Measurements from ENCODE around the gene ATG2A. TPM values are rescaled to one million over a fixed set of nuclear protein-coding genes. Genes with fewer than 3 reads are reported as not detected.
"Not testable (repeated sequence)": the region's sequence is repeated elsewhere in the genome, so short reads cannot be mapped to it uniquely, and the experiment has no call there.

The ATG2A gene
- total and polyA plus RNA-seq, 8 donors: 14.2 to 23.5 (median 19.5) TPM

GRCh38 chr11:64848214-64848825 is 68.7 kb downstream of the ATG2A start:
- Histone ChIP-seq H3K4me1 (peaks cover 11 to 90% of the 10 kb centered on the region in 2 donors), H3K9me3 (no peaks in the 10 kb centered on the region), H3K27ac (peak overlapping the region in 1 of 2 donors; percentile 92), H3K36me3 (peaks cover 0 to 20% of the 10 kb centered on the region in 2 donors), H3K4me3 (no peak overlapping the region), H3K27me3 (no peaks in the 10 kb centered on the region)
- no peak for TF ChIP-seq CTCF (IDR thresholded peaks at IDR 0.05)
- ATAC-seq: no peak
- intact Hi-C loops (cut with DNase I): loop anchor here (5.0 to 10.0 kb wide), 3 partner anchors 44 to 176 kb away; partner anchors contain the start of gene SNX15 (in 1 of the 2)
- peak in 1 of 4 donors; percentile 47 for DNase-seq

GRCh38 chr11:64846998-64847666 is 69.9 kb downstream of the ATG2A start:
- peaks cover 0 to 8% of the 10 kb centered on the region in 2 donors for H3K36me3 ChIP-seq
- DNase-seq (peak; percentile 82 to 99 (median 93)), ATAC-seq (peak; percentile 72)
- no peak overlapping the region for H3K4me3 ChIP-seq
- peak overlapping the region in 1 of 2 donors; percentile 46 for H3K27ac ChIP-seq
- no peaks in the 10 kb centered on the region for H3K27me3 ChIP-seq
- intact Hi-C loops (cut with DNase I): loop anchor here (5.0 to 10.0 kb wide), 3 partner anchors 45 to 178 kb away; partner anchors contain the start of gene SNX15 (in 1 of the 2)
- H3K4me1 ChIP-seq: peaks cover 18 to 79% of the 10 kb centered on the region in 2 donors
- peak; percentile 98 to 99 for TF ChIP-seq CTCF (IDR thresholded peaks at IDR 0.05)
- no peaks in the 10 kb centered on the region for H3K9me3 ChIP-seq

DNA sequence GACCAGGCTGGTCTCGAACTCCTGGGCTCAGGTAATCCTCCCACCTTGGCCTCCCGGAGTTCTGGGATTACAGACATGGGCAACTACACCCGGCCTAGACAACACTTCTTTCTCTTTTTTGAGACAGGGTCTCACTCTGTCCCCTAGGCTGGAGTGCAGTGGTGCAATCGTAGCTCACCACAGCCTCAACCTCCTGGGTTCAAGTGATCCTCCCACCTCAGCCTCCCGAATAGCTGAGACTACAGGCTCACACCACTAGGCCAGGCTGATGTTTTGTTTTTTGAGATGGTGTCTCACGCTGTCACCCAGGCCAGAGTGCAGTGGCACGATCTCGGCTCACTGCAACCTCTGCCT is 71.3 kb downstream of the ATG2A start:
- intact Hi-C loops (cut with DNase I): loop anchor here (5.0 to 10.0 kb wide), 3 partner anchors 47 to 179 kb away; partner anchors contain the start of gene SNX15 (in 1 of the 2)
- DNase-seq, ATAC-seq, H3K27me3 ChIP-seq, H3K36me3 ChIP-seq, H3K4me3 ChIP-seq, H3K9me3 ChIP-seq: not testable (repeated sequence)
- Histone ChIP-seq H3K27ac (peak overlapping the region in 1 of 2 donors; percentile 40), H3K4me1 (peaks cover 18 to 65% of the 10 kb centered on the region in 2 donors)

- Histone ChIP-seq H3K36me3 (no peaks in the 10 kb centered on the region), H3K4me3 (peak overlapping the region; percentile 38 to 54), H3K4me1 (peaks cover 18 to 60% of the 10 kb centered on the region in 2 donors), H3K9me3 (no peaks in the 10 kb centered on the region), H3K27me3 (no peaks in the 10 kb centered on the region), H3K27ac (peak overlapping the region; percentile 65 to 66)
- ATAC-seq (no peak), DNase-seq (peak in 2 of 4 donors; percentile 73 to 84)
- intact Hi-C loops (cut with DNase I): loop anchor here (5.0 to 10.0 kb wide), 3 partner anchors 47 to 180 kb away; partner anchors contain the start of gene SNX15 (in 1 of the 2)
- no peak for TF ChIP-seq CTCF (IDR thresholded peaks at IDR 0.05)
Observed at GRCh38 chr11:64845129-64845775, 71.8 kb downstream of the ATG2A start.

Small RNA genes lying within 50 kb of the gene (microRNA-seq; reads per million reads assigned to microRNA genes)
- gene MIR6749 (0.27 to 0.34 reads per million in 2 donors), gene MIR6750 (0.50 to 1.2 reads per million in 2 donors)

Other genes starting within 250 kb of the ATG2A start
- 1 to 10 TPM; 3.5 to 7.9 TPM for gene NRXN2, start 194.0 kb downstream of the ATG2A start, total RNA-seq
- 10 to 100 TPM in 4 of 6 donors, 1 to 10 TPM in 2; 6.8 to 15.0 (median 10.9) TPM for gene NRXN2, start 194.0 kb downstream of the ATG2A start, polyA plus RNA-seq (ENCODE audit: insufficient read length in 6 of 6)
- gene RASGRP2, start 173.1 kb downstream of the ATG2A start, total RNA-seq: 10 to 100 TPM; 10.8 to 35.3 TPM
- 10 to 100 TPM in 2 of 6 donors, 1 to 10 TPM in 4; 9.0 to 11.8 (median 9.4) TPM for gene RASGRP2, start 173.1 kb downstream of the ATG2A start, polyA plus RNA-seq (ENCODE audit: insufficient read length in 6 of 6)
- 1 to 10 TPM; 1.3 to 3.7 TPM for gene PYGM, start 157.2 kb downstream of the ATG2A start, total RNA-seq
- gene PYGM, start 157.2 kb downstream of the ATG2A start, polyA plus RNA-seq (ENCODE audit: insufficient read length in 6 of 6): 1 to 10 TPM; 2.2 to 4.4 (median 3.5) TPM
- gene SF1, start 138.7 kb downstream of the ATG2A start, total RNA-seq: 100 to 1,000 TPM; 169 to 228 TPM
- gene SF1, start 138.7 kb downstream of the ATG2A start, polyA plus RNA-seq (ENCODE audit: insufficient read length in 6 of 6): 100 to 1,000 TPM; 437 to 519 (median 453) TPM
- gene MAP4K2, start 114.0 kb downstream of the ATG2A start, total RNA-seq: 10 to 100 TPM; 19.3 to 23.2 TPM
- 10 to 100 TPM; 42.3 to 48.2 (median 46.6) TPM for gene MAP4K2, start 114.0 kb downstream of the ATG2A start, polyA plus RNA-seq (ENCODE audit: insufficient read length in 6 of 6)
- gene MEN1, start 106.7 kb downstream of the ATG2A start, total RNA-seq: 10 to 100 TPM; 26.9 to 29.3 TPM
- gene MEN1, start 106.7 kb downstream of the ATG2A start, polyA plus RNA-seq (ENCODE audit: insufficient read length in 6 of 6): 10 to 100 TPM; 33.0 to 46.5 (median 38.9) TPM
- 10 to 100 TPM; 18.0 to 25.9 TPM for gene CDC42BPG, start 72.6 kb downstream of the ATG2A start, total RNA-seq
- gene CDC42BPG, start 72.6 kb downstream of the ATG2A start, polyA plus RNA-seq (ENCODE audit: insufficient read length in 6 of 6): 10 to 100 TPM in 1 of 6 donors, 1 to 10 TPM in 5; 6.8 to 10.3 (median 8.6) TPM
- 100 to 1,000 TPM in 1 of 2 donors, 10 to 100 TPM in 1; 73.0 to 153 TPM for gene EHD1, start 38.6 kb downstream of the ATG2A start, total RNA-seq
- gene EHD1, start 38.6 kb downstream of the ATG2A start, polyA plus RNA-seq (ENCODE audit: insufficient read length in 6 of 6): 10 to 100 TPM; 44.7 to 63.8 (median 52.9) TPM
- gene PPP2R5B, start 7.5 kb upstream of the ATG2A start, total RNA-seq: 10 to 100 TPM; 24.4 to 29.9 TPM
- 10 to 100 TPM; 12.1 to 14.4 (median 13.5) TPM for gene PPP2R5B, start 7.5 kb upstream of the ATG2A start, polyA plus RNA-seq (ENCODE audit: insufficient read length in 6 of 6)
- not detected for gene GPHA2, start 18.7 kb upstream of the ATG2A start, total RNA-seq
- under 1 TPM in 3 of 6 donors, not detected in 3; 0.25 to 0.60 (median 0.49) TPM for gene GPHA2, start 18.7 kb upstream of the ATG2A start, polyA plus RNA-seq (ENCODE audit: insufficient read length in 6 of 6)
- not detected for gene MAJIN, start 54.9 kb upstream of the ATG2A start, total RNA-seq
- under 1 TPM in 2 of 6 donors, not detected in 4; 0.11 to 0.14 TPM for gene MAJIN, start 54.9 kb upstream of the ATG2A start, polyA plus RNA-seq (ENCODE audit: insufficient read length in 6 of 6)
- 1 to 10 TPM; 3.2 to 8.1 TPM for gene BATF2, start 79.8 kb upstream of the ATG2A start, total RNA-seq
- gene BATF2, start 79.8 kb upstream of the ATG2A start, polyA plus RNA-seq (ENCODE audit: insufficient read length in 6 of 6): 1 to 10 TPM; 2.6 to 3.7 (median 3.5) TPM
- 10 to 100 TPM; 85.3 to 89.9 TPM for gene ARL2, start 97.0 kb upstream of the ATG2A start, total RNA-seq
- gene ARL2, start 97.0 kb upstream of the ATG2A start, polyA plus RNA-seq (ENCODE audit: insufficient read length in 6 of 6): 10 to 100 TPM; 42.2 to 58.3 (median 48.1) TPM
- 10 to 100 TPM; 22.6 to 27.4 TPM for gene SNX15, start 110.2 kb upstream of the ATG2A start, total RNA-seq
- 10 to 100 TPM; 22.0 to 26.3 (median 23.3) TPM for gene SNX15, start 110.2 kb upstream of the ATG2A start, polyA plus RNA-seq (ENCODE audit: insufficient read length in 6 of 6)
- gene SAC3D1, start 124.0 kb upstream of the ATG2A start, total RNA-seq: 10 to 100 TPM; 13.2 to 15.4 TPM
- 10 to 100 TPM in 4 of 6 donors, 1 to 10 TPM in 2; 8.9 to 14.0 (median 11.1) TPM for gene SAC3D1, start 124.0 kb upstream of the ATG2A start, polyA plus RNA-seq (ENCODE audit: insufficient read length in 6 of 6)
- gene NAALADL1, start 141.3 kb upstream of the ATG2A start, total RNA-seq: 10 to 100 TPM in 1 of 2 donors, 1 to 10 TPM in 1; 8.5 to 10.4 TPM
- gene NAALADL1, start 141.3 kb upstream of the ATG2A start, polyA plus RNA-seq (ENCODE audit: insufficient read length in 6 of 6): 10 to 100 TPM; 11.5 to 20.7 (median 15.4) TPM
- gene CDCA5, start 166.8 kb upstream of the ATG2A start, total RNA-seq: 10 to 100 TPM in 1 of 2 donors, 1 to 10 TPM in 1; 7.1 to 11.3 TPM
- gene CDCA5, start 166.8 kb upstream of the ATG2A start, polyA plus RNA-seq (ENCODE audit: insufficient read length in 6 of 6): 10 to 100 TPM; 12.7 to 27.9 (median 17.1) TPM
- gene ZFPL1, start 167.0 kb upstream of the ATG2A start, total RNA-seq: 10 to 100 TPM; 32.6 to 36.4 TPM
- 10 to 100 TPM; 24.9 to 30.4 (median 27.7) TPM for gene ZFPL1, start 167.0 kb upstream of the ATG2A start, polyA plus RNA-seq (ENCODE audit: insufficient read length in 6 of 6)
- gene VPS51, start 179.0 kb upstream of the ATG2A start, total RNA-seq: 10 to 100 TPM; 79.4 to 86.8 TPM
- gene VPS51, start 179.0 kb upstream of the ATG2A start, polyA plus RNA-seq (ENCODE audit: insufficient read length in 6 of 6): 100 to 1,000 TPM in 4 of 6 donors, 10 to 100 TPM in 2; 97.2 to 143 (median 118) TPM
- gene TM7SF2, start 194.7 kb upstream of the ATG2A start, total RNA-seq: 10 to 100 TPM; 37.1 to 41.0 TPM
- 10 to 100 TPM; 16.1 to 25.5 (median 21.5) TPM for gene TM7SF2, start 194.7 kb upstream of the ATG2A start, polyA plus RNA-seq (ENCODE audit: insufficient read length in 6 of 6)
- gene ZNHIT2, start 200.5 kb upstream of the ATG2A start, total RNA-seq: 10 to 100 TPM in 1 of 2 donors, 1 to 10 TPM in 1; 8.0 to 10.6 TPM
- gene ZNHIT2, start 200.5 kb upstream of the ATG2A start, polyA plus RNA-seq (ENCODE audit: insufficient read length in 6 of 6): 1 to 10 TPM; 3.1 to 6.2 (median 4.9) TPM
- 100 to 1,000 TPM; 621 to 685 TPM for gene FAU, start 204.9 kb upstream of the ATG2A start, total RNA-seq
- gene FAU, start 204.9 kb upstream of the ATG2A start, polyA plus RNA-seq (ENCODE audit: insufficient read length in 6 of 6): 1,000 to 10,000 TPM in 1 of 6 donors, 100 to 1,000 TPM in 5; 705 to 1,036 (median 867) TPM
- 10 to 100 TPM; 46.8 to 47.2 TPM for gene MRPL49, start 205.1 kb upstream of the ATG2A start, total RNA-seq
- gene MRPL49, start 205.1 kb upstream of the ATG2A start, polyA plus RNA-seq (ENCODE audit: insufficient read length in 6 of 6): 10 to 100 TPM; 39.3 to 44.4 (median 41.9) TPM
- 10 to 100 TPM; 63.5 to 74.5 TPM for gene SYVN1, start 217.3 kb upstream of the ATG2A start, total RNA-seq
- 10 to 100 TPM; 37.2 to 53.4 (median 45.2) TPM for gene SYVN1, start 217.3 kb upstream of the ATG2A start, polyA plus RNA-seq (ENCODE audit: insufficient read length in 6 of 6)

All from left lung (tissue), 10 donors.